NCI-H524 (cell line): ENCODE measurements around the gene NAIP.
"Not testable (repeated sequence)": the region's sequence is repeated elsewhere in the genome, so short reads cannot be mapped to it uniquely, and the experiment has no call there.

Source experiments
- DNase-seq, 2 experiments: peaks; one replicate each; lab custom pipeline; 2025; lab: John Stamatoyannopoulos, UW

The NAIP gene

DNA sequence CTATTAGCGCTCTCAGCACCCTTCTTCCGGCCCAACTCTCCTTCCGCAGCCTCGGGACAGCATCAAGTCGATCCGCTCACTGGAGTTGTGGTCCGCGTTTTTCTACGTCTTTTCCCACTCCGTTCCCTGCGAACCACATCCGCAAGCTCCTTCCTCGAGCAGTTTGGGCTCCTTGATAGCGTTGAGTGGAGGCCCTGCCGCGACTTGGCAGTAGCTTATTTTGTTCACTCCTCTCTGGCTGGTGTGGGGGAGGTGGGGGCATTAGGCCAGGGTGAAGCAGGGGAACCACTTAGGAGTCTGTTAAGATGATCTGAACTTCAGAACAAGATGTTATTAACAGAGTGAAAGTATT, 100.0 kb downstream of the NAIP start:
- DNase-seq = not testable (repeated sequence)
